NT2/D1 (cell line): Measurements from ENCODE around the gene EIF4G3.

ENCODE experiments used
- SUZ12 ChIP-seq: IDR thresholded peaks from 2 replicates; pipeline ENCODE4 v1.6.1; 2011; ENCODE audit not compliant: insufficient read length, insufficient read depth; ENCODE audit errors: extremely low read depth
- YY1 ChIP-seq: IDR thresholded peaks from 2 replicates; pipeline ENCODE4 v1.6.1; 2011; ENCODE audit not compliant: insufficient read length, insufficient read depth

- TF ChIP-seq YY1 (no peak), SUZ12 (no peak)
Measured at GRCh38 chr1:20947409-20947808, 229.3 kb downstream of the EIF4G3 start.
